HG03571 (cell line): ENCODE data around the gene ANKMY1.

ENCODE experiments used
- ATAC-seq: cut with Tn5 transposase; IDR thresholded peaks from one replicate; pipeline ENCODE4 v1.9.1; 2021; ENCODE audit not compliant: unreplicated experiment

The ANKMY1 gene

GRCh38 chr2:240462707-240463273, 95.0 kb downstream of the ANKMY1 start:
- no peak for ATAC-seq

GRCh38 chr2:240462073-240462706, 95.6 kb downstream of the ANKMY1 start:
- ATAC-seq, result no peak

- ATAC-seq, result no peak
Measured at GRCh38 chr2:240461471-240462072, 96.2 kb downstream of the ANKMY1 start.

- ATAC-seq, result no peak
Measured at GRCh38 chr2:240460781-240461431, 96.9 kb downstream of the ANKMY1 start.

GRCh38 chr2:240460253-240460711, 97.5 kb downstream of the ANKMY1 start:
- ATAC-seq, result no peak

- ATAC-seq, result no peak
Measured at GRCh38 chr2:240459401-240460252, 98.2 kb downstream of the ANKMY1 start.

- no peak for ATAC-seq
Measured at GRCh38 chr2:240458900-240459391, 98.8 kb downstream of the ANKMY1 start.

- ATAC-seq, result no peak
Measured at GRCh38 chr2:240458044-240458899, 99.5 kb downstream of the ANKMY1 start.

GRCh38 chr2:240457223-240458043, 100.4 kb downstream of the ANKMY1 start:
- no peak for ATAC-seq

GRCh38 chr2:240456447-240457222, 101.2 kb downstream of the ANKMY1 start:
- no peak for ATAC-seq

- ATAC-seq, result no peak
Measured at GRCh38 chr2:240455647-240456446, 101.9 kb downstream of the ANKMY1 start.

- no peak for ATAC-seq
Measured at GRCh38 chr2:240455272-240455646, 102.5 kb downstream of the ANKMY1 start.

- no peak for ATAC-seq
Measured at GRCh38 chr2:240454106-240454901, 103.5 kb downstream of the ANKMY1 start.

- ATAC-seq, result no peak
Measured at GRCh38 chr2:240453461-240454105, 104.2 kb downstream of the ANKMY1 start.

- no peak for ATAC-seq
Measured at GRCh38 chr2:240452462-240453256, 105.1 kb downstream of the ANKMY1 start.
